KBM-7 (cell line): ENCODE results near the gene DIP2B.

Experiments
- DNase-seq: peaks from one replicate; pipeline ENCODE4 v3.0.0-alpha.2; 2015
- in situ Hi-C: fragments of 300-500 bp; cut with MboI; formaldehyde crosslinking; loops from 2 replicates; pipeline ENCODE4 v1.14.3; 2020; ENCODE audit warnings: low sequenced_read_pairs, low pct_unique_long_range_greater_than_20kb, mixed read lengths

The DIP2B gene

DNA sequence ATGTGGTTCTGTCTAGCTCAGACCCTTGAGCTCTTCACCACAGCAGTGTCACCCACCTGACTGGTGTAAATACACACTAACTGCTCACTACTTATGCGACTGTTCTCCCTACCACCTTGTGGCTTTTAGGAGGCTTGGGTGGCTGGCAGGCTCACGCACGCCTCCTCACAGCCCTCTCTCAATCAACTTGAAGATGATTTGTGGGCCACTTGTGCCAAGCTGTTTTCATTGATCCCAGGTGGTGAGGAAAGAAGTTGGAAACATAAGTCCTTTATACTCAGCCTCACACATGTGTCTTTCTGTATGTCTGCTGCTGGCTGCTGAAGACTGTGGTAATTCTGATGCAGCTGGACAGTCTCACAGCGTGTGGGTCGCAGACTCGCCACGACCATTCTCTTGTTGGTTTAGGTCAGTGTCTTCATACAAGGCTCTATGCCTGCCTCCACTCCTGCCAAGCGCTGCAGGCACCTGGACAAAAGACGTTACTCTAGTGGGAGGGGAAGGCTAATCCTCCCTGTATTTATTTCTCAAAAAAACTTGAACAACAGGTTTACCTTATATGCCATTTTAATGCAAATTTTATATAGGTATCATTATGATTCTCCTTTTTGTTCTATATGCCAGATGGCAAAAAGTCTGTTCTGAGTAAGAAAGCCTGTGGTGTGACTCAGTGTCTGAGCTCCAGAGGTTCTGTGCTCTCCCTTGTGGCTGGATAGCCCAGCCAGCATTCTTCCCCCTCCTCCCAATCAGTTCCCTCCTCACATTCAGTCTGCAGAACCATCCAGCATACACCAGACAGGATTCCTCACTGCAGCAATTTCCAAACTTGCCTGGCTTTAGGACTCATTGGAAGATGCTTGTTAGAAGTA, 115.6 kb downstream of the DIP2B start:
- no peak for DNase-seq

DNA sequence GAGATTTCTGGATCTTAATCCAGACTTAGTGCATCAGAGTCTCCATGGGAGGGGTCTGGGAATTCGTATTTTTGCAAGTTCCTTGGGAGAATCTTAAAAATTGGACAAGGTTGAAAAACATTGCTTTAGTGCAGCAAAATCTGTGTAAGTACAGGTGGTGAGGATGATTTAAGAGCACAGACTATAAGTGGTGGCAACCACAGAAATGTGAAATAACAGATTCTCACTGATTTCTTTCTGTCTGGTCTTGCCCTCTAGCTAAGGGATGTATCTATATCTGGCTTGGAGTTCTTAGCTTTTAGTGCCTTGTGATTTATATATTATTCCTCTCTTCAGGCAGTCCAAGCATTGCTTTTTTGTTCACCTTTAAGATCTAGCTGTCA, 116.2 kb downstream of the DIP2B start:
- in situ Hi-C loops = no loop called here
- DNase-seq = no peak

More for the DNA sequence above, 115.6 kb downstream of the DIP2B start:
- in situ Hi-C loops = no loop called here

DNA sequence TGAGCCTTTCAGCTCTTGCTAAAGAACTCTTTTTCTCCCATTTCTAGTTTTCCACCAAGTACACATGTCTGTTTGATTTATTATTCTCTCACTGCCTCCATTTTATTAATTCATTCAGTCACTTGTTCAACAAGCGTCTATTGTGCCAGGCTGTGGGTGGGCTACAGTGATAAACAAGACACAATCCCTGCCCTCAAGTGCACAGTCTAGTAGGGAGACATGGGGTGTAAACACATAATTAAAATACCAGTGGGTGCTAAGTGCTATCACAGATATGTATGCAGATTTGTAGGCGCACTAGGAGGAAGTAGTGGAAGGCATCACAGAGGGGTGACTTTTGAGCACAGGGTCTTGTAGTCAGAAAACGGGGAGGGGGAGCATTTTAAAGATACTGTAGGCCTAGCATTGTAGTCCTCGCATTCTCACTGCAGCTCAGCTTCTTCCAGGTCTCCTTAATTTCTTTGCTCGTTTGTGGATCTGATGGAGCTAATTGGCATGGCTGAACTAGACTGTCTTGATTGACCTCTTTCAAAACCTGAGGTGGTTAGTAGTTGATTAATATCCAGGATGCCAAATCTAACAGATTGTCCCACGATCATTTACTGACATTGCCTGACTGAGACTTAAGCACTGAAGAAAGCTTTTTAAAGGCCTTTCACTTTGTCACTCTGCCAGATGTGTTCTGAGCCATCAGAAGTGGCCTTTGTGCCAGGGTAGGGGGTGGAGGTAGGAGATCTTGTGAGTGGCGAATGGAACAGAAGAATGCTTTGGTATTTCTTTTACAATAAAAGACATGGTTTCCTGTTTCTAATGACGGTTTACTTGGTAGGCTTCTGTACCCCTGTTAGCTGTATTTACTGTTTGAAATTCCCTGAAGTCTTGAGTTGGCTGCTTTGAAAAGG, 116.9 kb downstream of the DIP2B start:
- in situ Hi-C loops = no loop called here
- no peak for DNase-seq

DNA sequence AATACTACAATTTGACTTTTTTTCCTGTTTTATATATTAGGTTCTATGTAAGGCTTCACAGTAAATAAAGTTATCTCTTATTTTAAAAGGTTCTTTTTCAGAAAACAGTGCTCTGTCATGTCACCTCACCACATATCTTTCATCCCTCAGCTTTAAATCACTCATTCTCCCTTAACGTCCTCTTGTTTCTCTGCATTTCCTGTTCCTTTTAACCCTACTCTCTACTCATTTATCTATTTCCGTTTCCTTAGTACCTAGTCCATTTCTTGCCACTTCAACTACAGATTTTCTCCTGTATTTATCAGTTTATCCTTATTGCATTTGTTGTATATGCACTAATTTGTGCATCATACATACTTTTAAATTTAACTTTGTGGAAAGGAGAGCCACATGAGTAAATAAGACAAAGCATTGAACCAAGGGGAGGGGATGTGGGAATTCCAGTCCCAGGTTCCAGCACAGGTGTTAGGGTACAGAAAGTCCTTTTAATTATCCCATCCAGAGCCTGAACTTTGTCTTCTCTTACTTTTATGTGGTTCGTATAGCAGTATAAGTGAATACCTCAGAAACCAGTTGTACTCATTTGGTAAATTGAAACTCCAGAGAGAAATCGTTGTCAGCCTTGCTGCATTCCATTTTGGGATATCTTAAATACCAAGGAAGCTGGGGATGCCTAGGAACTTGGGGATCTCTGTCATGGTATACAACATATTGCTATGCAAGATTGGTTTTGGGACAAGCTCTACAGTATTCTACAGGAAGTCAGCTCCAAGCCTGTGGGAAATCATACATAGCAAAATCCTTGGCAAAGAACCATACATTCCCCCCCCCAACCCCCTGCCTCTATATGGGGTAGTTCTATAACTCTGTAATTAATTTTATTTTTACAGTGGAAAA, 120.5 kb downstream of the DIP2B start:
- in situ Hi-C loops = no loop called here
- DNase-seq = no peak

DNA sequence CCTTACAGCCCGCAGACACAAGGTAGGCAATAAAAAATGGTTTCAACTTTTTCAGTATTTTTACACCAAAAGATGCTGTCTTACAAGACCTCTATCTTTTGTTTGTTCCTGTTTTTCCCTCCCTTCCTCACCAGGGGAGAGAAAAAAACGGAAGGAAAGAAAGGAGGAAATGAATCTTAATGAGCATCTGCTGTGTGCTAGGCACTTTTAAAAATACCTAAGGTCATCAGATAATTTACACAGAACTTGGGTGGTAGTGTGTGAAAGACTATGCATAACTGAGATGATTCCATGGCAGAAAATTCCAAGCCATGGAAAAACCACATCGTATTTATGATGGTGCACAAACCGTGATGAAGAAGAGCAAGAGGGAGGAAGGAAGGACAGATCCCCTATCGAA, 121.2 kb downstream of the DIP2B start:
- in situ Hi-C loops = no loop called here
- peak; percentile 76 for DNase-seq

DNA sequence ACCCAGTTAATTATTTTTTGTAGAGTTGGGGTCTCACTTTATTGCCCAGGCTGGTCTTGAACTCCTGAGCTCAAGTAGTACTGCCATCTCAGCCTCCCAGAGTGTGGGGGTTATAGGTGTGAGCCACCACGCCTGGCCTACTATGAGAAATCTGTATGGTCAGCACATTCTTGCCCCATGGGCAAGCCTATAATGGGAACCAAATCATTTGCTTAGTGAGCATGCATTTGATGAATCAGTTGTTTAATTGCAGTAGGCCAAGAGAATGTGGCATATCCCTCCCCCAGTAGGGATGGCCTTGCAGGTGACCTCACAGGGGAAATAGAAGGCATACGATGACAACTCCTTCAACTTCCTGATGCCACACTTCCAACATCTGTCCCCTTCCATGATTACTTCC, 122.7 kb downstream of the DIP2B start:
- in situ Hi-C loops = no loop called here
- no peak for DNase-seq

DNA sequence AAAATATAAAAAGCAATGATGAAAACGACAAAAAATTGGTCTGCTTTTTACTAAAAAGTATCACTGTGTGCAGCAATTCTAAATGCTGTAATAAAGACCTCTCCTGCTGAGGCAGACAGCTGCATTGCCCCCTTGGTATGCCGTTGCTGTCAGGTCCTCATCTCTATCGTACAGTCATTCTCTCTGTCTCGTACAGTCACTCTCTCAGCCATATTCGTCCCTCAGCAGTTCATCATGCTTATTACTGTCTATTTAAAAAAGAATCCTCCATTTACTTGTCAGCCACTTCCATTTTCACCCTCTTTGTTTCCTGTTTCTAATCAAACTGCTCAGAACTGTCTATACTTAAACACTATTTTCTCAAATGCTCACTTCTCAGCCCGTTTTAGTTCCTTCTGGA, 123.6 kb downstream of the DIP2B start:
- no peak for DNase-seq
- in situ Hi-C loops = no loop called here

DNA sequence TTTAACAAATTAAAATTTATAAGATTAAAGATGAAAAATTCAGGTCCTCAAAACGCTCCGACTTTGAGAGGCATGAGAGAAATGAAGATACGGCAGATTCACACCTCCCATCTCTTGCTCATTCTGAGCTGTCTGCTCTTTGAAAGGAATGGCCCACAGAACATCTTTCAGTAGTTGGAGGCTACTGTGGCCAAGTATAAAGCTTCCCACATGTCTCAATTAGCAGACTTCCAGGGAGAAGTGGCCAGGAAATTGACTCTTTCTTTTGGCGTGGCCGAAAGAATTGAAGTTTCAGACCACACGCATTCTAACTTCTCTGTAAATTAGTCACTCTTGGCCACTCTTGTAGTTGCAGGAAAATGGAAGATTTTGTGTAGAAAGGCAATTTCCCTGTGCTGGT, 129.2 kb downstream of the DIP2B start:
- DNase-seq = no peak

DNA sequence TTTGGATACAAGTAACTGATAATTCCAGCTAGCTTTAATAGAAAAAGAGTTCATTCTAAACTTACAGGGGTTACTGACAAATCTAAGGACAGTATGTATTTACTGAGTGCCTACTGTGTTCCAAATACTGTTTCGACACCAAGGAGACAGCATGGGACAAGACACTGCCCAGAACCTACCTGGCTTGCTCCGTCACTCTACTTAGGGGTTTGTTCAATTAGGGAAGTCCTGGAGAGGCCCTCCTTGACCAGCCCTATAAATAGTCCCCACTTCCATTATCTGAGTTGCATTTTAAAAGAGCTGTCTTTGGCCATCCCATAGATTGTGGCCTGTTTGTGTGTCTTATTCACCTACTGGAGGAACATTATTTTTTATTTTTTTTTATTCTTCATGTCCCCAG, 129.6 kb downstream of the DIP2B start:
- in situ Hi-C loops = no loop called here
- DNase-seq = no peak

More for the DNA sequence above, 129.2 kb downstream of the DIP2B start:
- in situ Hi-C loops = no loop called here

DNA sequence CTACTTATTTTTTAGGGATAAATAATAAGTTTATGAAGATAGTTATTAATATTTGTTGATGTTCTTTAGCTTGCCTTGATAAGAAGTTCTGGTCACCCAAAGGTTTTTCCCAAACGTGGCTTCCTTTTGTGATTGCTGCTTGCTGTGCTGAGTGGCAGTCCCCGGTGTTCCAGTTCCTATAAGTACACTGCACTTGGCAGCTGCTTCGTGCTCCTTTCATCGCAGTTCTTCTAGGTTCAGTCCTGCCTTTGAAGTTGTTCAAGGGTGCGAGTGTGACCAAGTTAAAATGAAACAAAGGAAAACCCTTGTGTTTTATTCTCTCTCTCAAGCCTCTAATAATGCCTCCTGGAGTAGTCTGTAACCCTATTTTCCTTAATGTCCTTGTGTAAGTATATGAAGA, 130.6 kb downstream of the DIP2B start:
- in situ Hi-C loops = no loop called here
- DNase-seq = no peak

DNA sequence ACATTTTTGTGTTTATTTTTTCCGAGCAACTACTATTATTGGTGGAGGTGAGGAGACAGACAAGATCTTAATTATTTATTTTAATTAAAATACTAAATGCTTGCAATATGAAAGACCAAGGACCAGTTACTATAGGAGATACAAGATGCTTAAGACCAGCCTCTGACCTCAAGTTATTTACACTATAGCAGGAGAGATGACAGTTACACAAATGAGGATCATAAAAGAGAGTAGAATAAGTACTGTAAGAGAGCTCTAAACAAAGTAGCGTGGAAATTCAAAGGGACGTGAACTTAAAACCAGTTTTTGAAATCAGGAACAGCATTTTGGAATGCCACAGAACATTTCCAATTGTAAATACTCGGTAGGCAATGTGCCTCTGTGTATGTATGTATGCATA, 131.1 kb downstream of the DIP2B start:
- DNase-seq = no peak
- in situ Hi-C loops = no loop called here

DNA sequence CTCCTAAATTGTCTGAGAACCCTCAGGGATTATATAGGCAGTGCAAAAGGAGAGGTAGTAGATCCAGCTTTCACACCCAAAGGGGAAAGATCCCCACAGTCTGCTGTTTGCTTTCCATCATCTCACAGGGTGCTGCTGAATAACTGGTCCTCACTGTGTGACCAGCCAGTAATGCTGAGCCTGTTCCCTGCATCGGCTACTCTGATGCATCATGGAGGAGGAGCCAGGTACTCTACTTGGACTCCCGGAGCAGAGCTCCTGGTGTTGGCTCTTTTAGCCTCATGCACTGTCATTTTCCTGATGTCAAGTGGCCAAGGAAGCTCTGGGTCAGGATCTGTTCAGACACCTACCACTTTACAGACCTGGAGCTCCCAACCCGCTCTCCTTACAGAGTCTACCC, 131.7 kb downstream of the DIP2B start:
- no peak for DNase-seq
- in situ Hi-C loops = no loop called here

DNA sequence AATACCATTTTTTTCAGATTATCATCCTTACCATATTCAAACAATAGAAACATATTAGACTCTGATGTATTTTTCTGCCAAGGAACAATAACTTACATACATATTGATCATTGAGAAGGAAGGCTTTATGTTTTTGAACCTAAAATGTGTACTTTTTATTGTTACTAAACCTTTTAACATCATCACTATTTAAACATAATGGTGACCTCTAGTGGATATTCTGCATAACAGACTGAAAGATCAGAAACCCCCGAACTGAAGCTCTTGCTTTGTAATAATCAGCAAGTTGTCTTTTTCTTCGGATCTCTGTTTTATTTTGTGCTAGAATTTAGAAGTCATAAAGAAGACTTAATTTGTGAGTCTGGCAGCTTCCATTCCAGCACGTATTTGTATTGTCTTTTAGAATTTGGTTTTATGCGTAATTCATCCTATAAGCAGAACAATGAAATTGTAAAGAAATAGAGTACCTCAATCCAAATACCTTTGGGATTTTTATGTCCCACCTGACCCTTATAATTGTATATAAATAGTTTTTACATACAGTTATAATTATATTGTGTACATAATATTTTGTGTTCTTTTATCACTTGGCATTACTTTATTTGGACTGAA, 133.2 kb downstream of the DIP2B start:
- in situ Hi-C loops = no loop called here
- peak; percentile 59 for DNase-seq

DNA sequence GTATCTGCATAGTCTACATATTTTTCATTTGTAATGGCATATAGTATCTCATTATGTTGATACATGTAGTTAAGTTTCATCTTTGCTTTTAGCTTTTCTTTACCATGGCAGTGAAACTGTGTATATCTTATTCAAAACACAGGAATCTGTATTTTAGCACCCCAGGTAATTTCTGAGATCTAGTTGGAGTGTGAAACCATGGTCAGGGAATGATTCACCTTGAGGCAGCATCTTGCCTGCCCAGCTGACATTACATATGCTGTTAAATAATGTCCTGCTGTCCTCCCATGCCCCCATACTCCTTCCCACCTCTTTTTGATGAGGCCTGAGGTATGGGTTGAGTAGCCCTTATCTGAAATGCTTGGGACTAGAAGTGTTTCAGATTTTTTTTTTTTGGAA, 133.7 kb downstream of the DIP2B start:
- in situ Hi-C loops = no loop called here
- DNase-seq = no peak

DNA sequence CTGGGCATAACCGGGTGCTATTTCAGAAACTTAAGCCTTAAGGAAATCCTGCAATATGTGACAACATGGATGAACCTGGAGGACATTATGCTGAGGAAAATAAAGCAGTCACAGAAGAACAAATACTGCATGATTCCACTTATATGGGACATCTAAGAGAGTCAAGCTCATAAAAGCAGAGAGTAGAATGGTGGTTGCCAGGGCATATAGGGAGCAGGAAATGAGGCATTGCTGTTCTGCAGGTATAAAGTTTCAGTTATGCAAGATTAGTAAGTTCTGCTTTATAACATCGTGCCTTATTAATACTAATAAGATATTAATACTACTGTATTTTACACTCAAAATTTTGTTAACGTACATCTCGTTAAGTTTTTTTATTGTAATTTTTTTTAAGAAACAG, 134.9 kb downstream of the DIP2B start:
- in situ Hi-C loops = no loop called here
- no peak for DNase-seq

DNA sequence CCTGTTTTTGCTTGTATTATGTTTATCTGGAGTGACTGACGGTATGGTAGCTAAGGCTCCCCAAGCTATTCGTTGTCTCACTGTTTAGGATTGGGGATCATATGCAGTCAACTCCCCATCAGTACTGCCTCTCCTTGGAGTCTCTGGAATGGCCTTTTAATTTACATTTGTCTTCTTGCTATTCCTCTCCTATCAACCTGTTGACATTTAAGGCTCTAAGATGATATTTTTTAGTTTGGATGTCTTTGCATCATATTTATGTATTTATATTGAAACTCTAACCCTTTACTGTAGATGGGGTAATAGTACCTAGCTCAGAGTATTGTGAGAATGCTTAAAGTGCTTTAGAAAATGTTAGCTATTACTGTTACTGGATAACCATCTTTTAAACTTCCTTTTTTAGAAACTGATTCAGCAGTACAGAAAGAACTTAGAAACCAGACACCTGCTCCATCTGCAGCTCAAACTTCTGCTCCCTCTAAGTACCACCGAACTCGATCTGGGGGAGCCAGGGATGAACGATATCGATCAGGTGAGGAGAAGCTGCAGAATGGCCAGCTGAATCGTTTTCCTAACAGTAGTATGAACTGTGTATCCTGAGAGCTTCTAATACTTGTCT, 135.6 kb downstream of the DIP2B start:
- no peak for DNase-seq
- in situ Hi-C loops = no loop called here

DNA sequence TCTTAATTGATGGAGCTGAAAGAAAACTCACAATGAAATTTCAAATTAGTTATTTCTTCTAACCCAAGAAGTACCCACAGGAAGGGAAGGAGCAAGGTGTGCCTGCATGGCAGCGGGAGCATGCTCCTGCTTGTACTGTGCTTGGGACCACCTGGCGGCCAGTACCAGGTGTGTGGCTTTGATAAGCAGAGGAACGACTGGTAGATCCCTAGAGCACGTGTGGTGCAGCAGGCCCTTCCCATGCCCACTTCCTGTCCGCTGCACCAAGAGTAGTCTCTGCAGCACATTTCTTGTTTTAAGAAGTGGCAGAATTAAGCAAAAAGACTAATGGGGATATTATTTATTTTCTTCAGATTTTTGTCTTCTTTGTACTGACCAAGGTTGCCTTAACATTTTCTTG, 136.8 kb downstream of the DIP2B start:
- peak; percentile 36 for DNase-seq
- in situ Hi-C loops = no loop called here

DNA sequence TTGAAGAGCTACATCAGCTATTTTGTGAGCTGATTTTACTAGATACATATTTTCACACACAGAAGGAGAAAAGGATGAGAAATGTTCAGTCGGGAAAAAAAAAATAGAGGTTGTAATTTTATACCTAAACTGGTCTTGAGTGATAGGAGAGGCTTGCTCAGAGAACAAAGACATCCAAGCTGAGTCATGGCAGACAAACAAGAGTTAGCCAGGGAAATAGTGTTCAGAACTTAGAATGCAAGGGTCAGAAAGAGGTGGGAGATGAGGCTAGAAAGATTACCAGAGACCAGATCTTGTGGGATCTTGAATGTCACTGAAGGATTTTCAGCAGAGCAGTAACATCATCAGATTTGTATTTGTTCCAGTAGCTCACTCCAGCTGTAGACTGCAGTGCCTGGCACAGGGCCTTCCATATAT, 137.3 kb downstream of the DIP2B start:
- DNase-seq = no peak
- in situ Hi-C loops = no loop called here

DNA sequence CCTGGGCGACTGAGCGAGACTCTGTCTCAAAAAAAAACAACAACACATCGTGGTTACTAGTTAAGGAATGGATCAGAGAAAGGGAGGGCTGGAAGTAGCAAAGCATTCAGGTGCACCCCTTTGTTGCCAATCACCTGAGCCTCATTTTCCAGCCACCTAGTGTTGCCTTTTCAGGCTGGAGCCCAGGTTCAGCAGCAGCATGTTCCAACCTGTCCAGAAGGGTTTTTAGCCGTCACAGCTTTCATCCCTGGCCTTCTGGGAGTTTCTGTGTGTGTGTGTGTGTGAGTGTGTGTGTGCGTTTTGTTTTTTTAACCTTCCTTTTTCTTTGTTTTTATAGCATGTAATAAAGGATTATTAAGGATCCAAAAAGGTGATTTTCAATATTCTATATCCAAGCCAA, 138.0 kb downstream of the DIP2B start:
- in situ Hi-C loops = no loop called here
- no peak for DNase-seq
